Measurements from ENCODE around the gene INVS.

The INVS gene

DNA sequence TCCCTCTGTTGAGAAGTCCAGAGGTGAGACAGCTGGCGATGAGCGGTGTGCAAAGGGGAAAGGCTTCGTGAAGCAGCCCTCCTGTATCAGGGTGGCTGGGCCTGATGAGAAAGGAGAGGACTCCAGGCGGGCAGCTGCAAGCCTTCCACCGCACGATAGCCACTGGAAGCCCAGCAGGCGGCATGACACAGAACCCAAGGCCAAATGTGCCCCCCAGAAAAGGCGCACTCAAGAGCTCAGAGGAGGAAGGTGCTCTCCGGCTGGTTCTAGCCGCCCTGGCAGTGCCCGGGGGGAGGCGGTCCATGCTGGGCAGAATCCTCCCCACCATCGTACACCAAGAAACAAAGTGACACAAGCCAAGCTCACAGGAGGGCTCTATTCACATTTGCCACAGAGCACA, 193.4 kb downstream of the INVS start:
- H3K9me3 ChIP-seq (ENCODE audit: control insufficient read depth, low read length): peaks cover 6% of the 10 kb centered on the region
- H3K36me3 ChIP-seq (ENCODE audit: control insufficient read depth, insufficient read depth, low read length): peaks cover 96% of the 10 kb centered on the region
- H3K27ac ChIP-seq (ENCODE audit: low read depth, low read length, severe bottlenecking): no peak overlapping the region
- no peaks in the 10 kb centered on the region for H3K4me1 ChIP-seq (ENCODE audit: control insufficient read depth, insufficient read depth, low read length, poor library complexity, severe bottlenecking)
- 91% methylated on average over 9 to 11 of the region's 13 CpGs for WGBS, 2 experiments (ENCODE audit: insufficient coverage in 2 of 2)
- no peak overlapping the region for H3K4me3 ChIP-seq (ENCODE audit: extremely low read depth, insufficient read depth, low read length, poor library complexity, severe bottlenecking)

GRCh38 chr9:100294341-100294740, 195.3 kb downstream of the INVS start:
- H3K36me3 ChIP-seq (ENCODE audit: control insufficient read depth, insufficient read depth, low read length): peaks cover 96% of the 10 kb centered on the region
- H3K9me3 ChIP-seq (ENCODE audit: control insufficient read depth, low read length): no peaks in the 10 kb centered on the region
- no peak overlapping the region for H3K4me3 ChIP-seq (ENCODE audit: extremely low read depth, insufficient read depth, low read length, poor library complexity, severe bottlenecking)
- no peaks in the 10 kb centered on the region for H3K4me1 ChIP-seq (ENCODE audit: control insufficient read depth, insufficient read depth, low read length, poor library complexity, severe bottlenecking)
- no peak overlapping the region for H3K27ac ChIP-seq (ENCODE audit: low read depth, low read length, severe bottlenecking)
- 90 to 100% methylated on average over 1 to 3 of the region's 3 CpGs for WGBS, 2 experiments (ENCODE audit: insufficient coverage in 2 of 2)

DNA sequence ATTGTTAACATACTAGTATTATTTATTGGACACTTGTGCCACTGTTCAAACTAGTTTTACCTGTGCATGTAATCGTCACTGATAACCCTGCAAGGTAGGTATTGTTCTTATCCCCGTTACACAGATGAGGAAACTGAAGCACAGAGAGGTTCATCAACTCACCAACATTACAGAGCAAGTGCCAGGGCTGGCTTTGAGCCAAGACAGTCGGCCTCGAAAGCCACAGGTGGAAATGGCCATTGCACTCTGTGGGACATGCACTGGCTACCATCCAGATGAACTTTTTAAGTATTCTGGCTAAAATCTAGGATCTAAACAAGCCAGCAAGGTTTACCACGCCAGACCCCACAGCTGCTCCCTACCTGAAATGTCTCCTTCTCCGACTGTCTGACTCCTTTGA, 195.8 kb downstream of the INVS start:
- Histone ChIP-seq H3K36me3 (ENCODE audit: control insufficient read depth, insufficient read depth, low read length) (peaks cover 96% of the 10 kb centered on the region), H3K4me3 (ENCODE audit: extremely low read depth, insufficient read depth, low read length, poor library complexity, severe bottlenecking) (no peak overlapping the region), H3K9me3 (ENCODE audit: control insufficient read depth, low read length) (no peaks in the 10 kb centered on the region), H3K4me1 (ENCODE audit: control insufficient read depth, insufficient read depth, low read length, poor library complexity, severe bottlenecking) (no peaks in the 10 kb centered on the region), H3K27ac (ENCODE audit: low read depth, low read length, severe bottlenecking) (no peak overlapping the region)
- 90 to 95% methylated on average over 5 to 6 of the region's 6 CpGs for WGBS, 2 experiments (ENCODE audit: insufficient coverage in 2 of 2)

DNA sequence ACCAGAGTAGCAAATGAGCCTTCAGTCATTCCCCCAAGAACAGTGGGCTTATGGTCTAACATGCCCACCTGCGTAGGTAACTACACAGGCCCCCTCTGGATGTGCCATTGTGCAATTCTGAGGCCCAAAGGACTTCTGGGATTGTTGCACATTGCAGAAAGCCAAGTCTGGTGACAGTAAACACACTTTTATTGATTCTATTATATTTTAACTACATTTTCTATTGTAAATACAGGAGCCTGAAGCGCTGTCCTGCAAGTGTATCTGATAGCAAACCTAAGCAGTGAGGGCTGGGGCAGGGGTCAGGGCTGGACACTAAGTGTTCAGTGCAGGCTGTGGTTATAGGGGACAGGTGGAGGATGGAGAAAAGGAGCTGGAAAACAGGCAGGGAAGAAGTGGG, 196.2 kb downstream of the INVS start:
- 100% methylated on average over 2 of the region's 2 CpGs for WGBS, 2 experiments (ENCODE audit: insufficient coverage in 2 of 2)
- Histone ChIP-seq H3K27ac (ENCODE audit: low read depth, low read length, severe bottlenecking) (no peak overlapping the region), H3K36me3 (ENCODE audit: control insufficient read depth, insufficient read depth, low read length) (peaks cover 95% of the 10 kb centered on the region)

GRCh38 chr9:100296407-100296806, 197.4 kb downstream of the INVS start:
- Histone ChIP-seq H3K4me3 (ENCODE audit: extremely low read depth, insufficient read depth, low read length, poor library complexity, severe bottlenecking) (no peak overlapping the region), H3K9me3 (ENCODE audit: control insufficient read depth, low read length) (no peaks in the 10 kb centered on the region), H3K36me3 (ENCODE audit: control insufficient read depth, insufficient read depth, low read length) (peaks cover 93% of the 10 kb centered on the region), H3K27ac (ENCODE audit: low read depth, low read length, severe bottlenecking) (no peak overlapping the region), H3K4me1 (ENCODE audit: control insufficient read depth, insufficient read depth, low read length, poor library complexity, severe bottlenecking) (no peaks in the 10 kb centered on the region)
- 95 to 100% methylated on average over 2 to 3 of the region's 4 CpGs for WGBS, 2 experiments (ENCODE audit: insufficient coverage in 2 of 2)

More for the DNA sequence above, 196.2 kb downstream of the INVS start:
- Histone ChIP-seq H3K4me3 (ENCODE audit: extremely low read depth, insufficient read depth, low read length, poor library complexity, severe bottlenecking) (no peak overlapping the region), H3K9me3 (ENCODE audit: control insufficient read depth, low read length) (no peaks in the 10 kb centered on the region), H3K4me1 (ENCODE audit: control insufficient read depth, insufficient read depth, low read length, poor library complexity, severe bottlenecking) (no peaks in the 10 kb centered on the region)

GRCh38 chr9:100298378-100298777, 199.3 kb downstream of the INVS start:
- 95 to 100% methylated on average over 3 of the region's 3 CpGs for WGBS, 2 experiments (ENCODE audit: insufficient coverage in 2 of 2)
- Histone ChIP-seq H3K27ac (ENCODE audit: low read depth, low read length, severe bottlenecking) (no peak overlapping the region), H3K4me3 (ENCODE audit: extremely low read depth, insufficient read depth, low read length, poor library complexity, severe bottlenecking) (no peak overlapping the region), H3K9me3 (ENCODE audit: control insufficient read depth, low read length) (no peaks in the 10 kb centered on the region), H3K36me3 (ENCODE audit: control insufficient read depth, insufficient read depth, low read length) (peaks cover 92% of the 10 kb centered on the region), H3K4me1 (ENCODE audit: control insufficient read depth, insufficient read depth, low read length, poor library complexity, severe bottlenecking) (no peaks in the 10 kb centered on the region)

- H3K36me3 ChIP-seq (ENCODE audit: control insufficient read depth, insufficient read depth, low read length): peaks cover 85% of the 10 kb centered on the region
Measured at GRCh38 chr9:100303747-100304146, 204.7 kb downstream of the INVS start.

GRCh38 chr9:100306283-100306682, 207.2 kb downstream of the INVS start:
- Histone ChIP-seq H3K27ac (ENCODE audit: low read depth, low read length, severe bottlenecking) (no peak overlapping the region), H3K36me3 (ENCODE audit: control insufficient read depth, insufficient read depth, low read length) (peaks cover 87% of the 10 kb centered on the region)

More at GRCh38 chr9:100303747-100304146, 204.7 kb downstream of the INVS start:
- H3K27ac ChIP-seq (ENCODE audit: low read depth, low read length, severe bottlenecking): no peak overlapping the region
- 65 to 80% methylated on average over 2 to 3 of the region's 3 CpGs for WGBS, 2 experiments (ENCODE audit: insufficient coverage in 2 of 2)
- H3K4me1 ChIP-seq (ENCODE audit: control insufficient read depth, insufficient read depth, low read length, poor library complexity, severe bottlenecking): no peaks in the 10 kb centered on the region
- H3K4me3 ChIP-seq (ENCODE audit: extremely low read depth, insufficient read depth, low read length, poor library complexity, severe bottlenecking): no peak overlapping the region
- no peaks in the 10 kb centered on the region for H3K9me3 ChIP-seq (ENCODE audit: control insufficient read depth, low read length)

GRCh38 chr9:100307080-100307479, 208.0 kb downstream of the INVS start:
- WGBS, 2 experiments (ENCODE audit: insufficient coverage in 2 of 2): 100% methylated on average over 1 of the region's 2 CpGs
- no peak overlapping the region for H3K27ac ChIP-seq (ENCODE audit: low read depth, low read length, severe bottlenecking)
- H3K4me1 ChIP-seq (ENCODE audit: control insufficient read depth, insufficient read depth, low read length, poor library complexity, severe bottlenecking): no peaks in the 10 kb centered on the region
- H3K4me3 ChIP-seq (ENCODE audit: extremely low read depth, insufficient read depth, low read length, poor library complexity, severe bottlenecking): no peak overlapping the region
- no peaks in the 10 kb centered on the region for H3K9me3 ChIP-seq (ENCODE audit: control insufficient read depth, low read length)
- H3K36me3 ChIP-seq (ENCODE audit: control insufficient read depth, insufficient read depth, low read length): peaks cover 86% of the 10 kb centered on the region

More at GRCh38 chr9:100306283-100306682, 207.2 kb downstream of the INVS start:
- H3K9me3 ChIP-seq (ENCODE audit: control insufficient read depth, low read length): no peaks in the 10 kb centered on the region
- 100% methylated on average over 1 of the region's 1 CpG for WGBS, 2 experiments (ENCODE audit: insufficient coverage in 2 of 2)
- H3K4me3 ChIP-seq (ENCODE audit: extremely low read depth, insufficient read depth, low read length, poor library complexity, severe bottlenecking): no peak overlapping the region
- H3K4me1 ChIP-seq (ENCODE audit: control insufficient read depth, insufficient read depth, low read length, poor library complexity, severe bottlenecking): no peaks in the 10 kb centered on the region

GRCh38 chr9:100308965-100309564, 210.0 kb downstream of the INVS start:
- WGBS, 2 experiments (ENCODE audit: insufficient coverage in 2 of 2): 86 to 100% methylated on average over 1 of the region's 1 CpG
- Histone ChIP-seq H3K4me1 (ENCODE audit: control insufficient read depth, insufficient read depth, low read length, poor library complexity, severe bottlenecking) (no peaks in the 10 kb centered on the region), H3K9me3 (ENCODE audit: control insufficient read depth, low read length) (no peaks in the 10 kb centered on the region), H3K4me3 (ENCODE audit: extremely low read depth, insufficient read depth, low read length, poor library complexity, severe bottlenecking) (no peak overlapping the region), H3K27ac (ENCODE audit: low read depth, low read length, severe bottlenecking) (no peak overlapping the region), H3K36me3 (ENCODE audit: control insufficient read depth, insufficient read depth, low read length) (peaks cover 81% of the 10 kb centered on the region)

- Histone ChIP-seq H3K4me1 (ENCODE audit: control insufficient read depth, insufficient read depth, low read length, poor library complexity, severe bottlenecking) (no peaks in the 10 kb centered on the region), H3K27ac (ENCODE audit: low read depth, low read length, severe bottlenecking) (no peak overlapping the region), H3K36me3 (ENCODE audit: control insufficient read depth, insufficient read depth, low read length) (peaks cover 79% of the 10 kb centered on the region), H3K4me3 (ENCODE audit: extremely low read depth, insufficient read depth, low read length, poor library complexity, severe bottlenecking) (no peak overlapping the region), H3K9me3 (ENCODE audit: control insufficient read depth, low read length) (no peaks in the 10 kb centered on the region)
- 86 to 90% methylated on average over 1 to 2 of the region's 2 CpGs for WGBS, 2 experiments (ENCODE audit: insufficient coverage in 2 of 2)
Measured at GRCh38 chr9:100309992-100310391, 210.9 kb downstream of the INVS start.

All from mesodermal cell (in vitro differentiated cells).